SK-N-SH (cell line): Measurements from ENCODE around the gene SEMA4D. TPM values are rescaled to one million over a fixed set of nuclear protein-coding genes. Genes with fewer than 3 reads are reported as not detected.
A peak's percentile ranks its signal among the peaks of the same experiment; 100 is the strongest.

ENCODE experiments used
- CTCF ChIA-PET: fragments of 300-600, 350-600 bp; formaldehyde crosslinking; extraction: SDS; loops from one replicate; lab custom pipeline; 2021; lab: Yijun Ruan, JAX
- POLR2A ChIA-PET: fragments of 350-600 bp; sonication (Branson Sonifier 250); formaldehyde crosslinking; extraction: SDS; loops from one replicate; lab custom pipeline; 2020; ENCODE audit warnings: antibody characterized with exemption, inconsistent platforms; lab: Yijun Ruan, JAX
- DNase-seq: peaks from one replicate; pipeline ENCODE4 v3.0.0; 2012
- H2AFZ ChIP-seq: fragments of 200-600 bp; sonication (generic); 2 replicates; pipeline ENCODE4 v1.8.1; 2016; ENCODE audit warnings: antibody characterized with exemption, mild to moderate bottlenecking, low read depth
- H3F3A ChIP-seq: fragments of 200-600 bp; sonication (generic); replicated peaks from 2 replicates; pipeline ENCODE3; 2016; ENCODE audit warnings: antibody characterized with exemption, mild to moderate bottlenecking; ENCODE audit not compliant: insufficient read depth
- H3K27ac ChIP-seq, 2 experiments: fragments of 200-500 bp in 1 of 2; fragments of 200-600 bp in 1 of 2; sonication (Bioruptor generic) in 1 of 2; sonication (generic), shearing (Covaris generic) in 1 of 2; 2 replicates each; pipeline versions ENCODE4 v1.5.1 to v1.6.1; 2014 to 2016; ENCODE audit warnings: low read depth in 2 of 2, inconsistent platforms in 1 of 2, low read length in 1 of 2, mild to moderate bottlenecking in 1 of 2, mixed read lengths in 1 of 2
- H3K27me3 ChIP-seq: fragments of 200-600 bp; sonication (generic), shearing (Covaris generic); 2 replicates; pipeline ENCODE4 v1.6.1; 2016; ENCODE audit warnings: mixed run types; ENCODE audit not compliant: insufficient read depth
- H3K36me3 ChIP-seq, 2 experiments: fragments of 200-500 bp in 1 of 2; fragments of 200-600 bp in 1 of 2; sonication (Bioruptor generic) in 1 of 2; sonication (generic) in 1 of 2; replicated peaks in 1 of 2; 2 replicates each; pipeline versions ENCODE3 to v1.5.1; 2014 to 2016; ENCODE audit warnings: low read length in 1 of 2, mild to moderate bottlenecking in 1 of 2; ENCODE audit not compliant: insufficient read depth in 2 of 2, control insufficient read depth in 1 of 2
- H3K4me1 ChIP-seq, 2 experiments: fragments of 200-500 bp in 1 of 2; fragments of 200-600 bp in 1 of 2; sonication (Bioruptor generic) in 1 of 2; sonication (generic), shearing (Covaris generic) in 1 of 2; 2 replicates each; pipeline versions ENCODE4 v1.5.1 to v1.6.1; 2014 to 2016; ENCODE audit warnings: low read depth in 1 of 2, low read length in 1 of 2, mixed run types in 1 of 2; ENCODE audit not compliant: insufficient read depth in 2 of 2, control insufficient read depth in 1 of 2
- H3K4me2 ChIP-seq: fragments of 200-600 bp; sonication (generic), shearing (Covaris generic); 2 replicates; pipeline ENCODE4 v1.6.1; 2017; ENCODE audit warnings: mixed run types
- H3K4me3 ChIP-seq, 2 experiments: fragments of 200-500 bp in 1 of 2; fragments of 200-600 bp in 1 of 2; sonication (Bioruptor generic) in 1 of 2; sonication (generic), shearing (Covaris generic) in 1 of 2; 2 replicates each; pipeline versions ENCODE4 v1.5.1 to v1.8.1; 2014 to 2016; ENCODE audit warnings: low read depth in 2 of 2, inconsistent platforms in 1 of 2, low read length in 1 of 2, mild to moderate bottlenecking in 1 of 2, mixed read lengths in 1 of 2, moderate library complexity in 1 of 2
- H3K79me2 ChIP-seq: fragments of 200-600 bp; sonication (generic); 2 replicates; pipeline ENCODE4 v1.8.1; 2017; ENCODE audit warnings: mild to moderate bottlenecking; ENCODE audit not compliant: insufficient read depth
- H3K9ac ChIP-seq: fragments of 200-600 bp; sonication (generic); 2 replicates; pipeline ENCODE4 v1.6.1; 2017; ENCODE audit warnings: mixed run types
- H3K9me2 ChIP-seq: fragments of 200-600 bp; sonication (generic); 2 replicates; pipeline ENCODE4 v1.6.1; 2017; ENCODE audit warnings: mixed run types
- H3K9me3 ChIP-seq: fragments of 200-600 bp; sonication (generic); 2 replicates; pipeline ENCODE4 v1.6.1; 2017; ENCODE audit warnings: mixed run types, mild to moderate bottlenecking, moderate library complexity
- H4K20me1 ChIP-seq: fragments of 200-600 bp; sonication (generic); 2 replicates; pipeline ENCODE4 v1.6.1; 2017; ENCODE audit warnings: mild to moderate bottlenecking, mixed run types; ENCODE audit not compliant: insufficient read depth
- FOXJ3 ChIP-seq: sonication (generic); formaldehyde crosslinking; IDR thresholded peaks from 2 replicates; pipeline ENCODE4 v1.5.1; 2020; ENCODE audit warnings: mild to moderate bottlenecking, missing genetic modification reagents
- JUND ChIP-seq: IDR thresholded peaks from 2 replicates; pipeline ENCODE4 v1.4.0; 2012
- NFIC ChIP-seq: IDR thresholded peaks from 2 replicates; pipeline ENCODE4 v1.4.0; 2012; ENCODE audit warnings: borderline replicate concordance
- NRF1 ChIP-seq: IDR thresholded peaks from 2 replicates; pipeline ENCODE4 v1.6.1; 2012; ENCODE audit warnings: low read depth, mild to moderate bottlenecking, low read length
- POLR2AphosphoS5 ChIP-seq: IDR thresholded peaks from 2 replicates; pipeline ENCODE4 v1.6.1; 2012; ENCODE audit warnings: low read depth, low read length
- RAD21 ChIP-seq: IDR thresholded peaks from 2 replicates; pipeline ENCODE4 v1.6.1; 2012; ENCODE audit warnings: mild to moderate bottlenecking, low read length
- RXRA ChIP-seq: IDR thresholded peaks from 2 replicates; pipeline ENCODE4 v1.4.0; 2012; ENCODE audit warnings: low read depth, mild to moderate bottlenecking, borderline replicate concordance
- TEAD4 ChIP-seq: IDR thresholded peaks from 2 replicates; pipeline ENCODE4 v1.4.0; 2012; ENCODE audit warnings: mild to moderate bottlenecking, borderline replicate concordance; ENCODE audit not compliant: insufficient read depth
- WGBS: methylation state at CpG from one replicate; pipeline ENCODE4 v1.1.6; 2017; ENCODE audit warnings: low lambda C conversion rate; 5-methylcytosine and 5-hydroxymethylcytosine counted together
- polyA plus RNA-seq, 3 experiments: library from polyadenylated mRNA; depleted of rRNA; stranded (reverse); fragments of >200 nt; gene quantifications; 2 replicates each; pipeline ENCODE4 v1.2.3, GENCODE V29; 2012
- TF ChIP-seq, protein P1 (sequence below): IDR thresholded peaks from 2 replicates; pipeline ENCODE4 v1.4.0; 2012; ENCODE audit warnings: low read depth, borderline replicate concordance
- TF ChIP-seq, protein P2 (sequence below): IDR thresholded peaks from 2 replicates; pipeline ENCODE4 v1.6.1; 2012; ENCODE audit warnings: mild to moderate bottlenecking, low read depth, low read length, moderate library complexity

Gene SEMA4D
- polyA plus RNA-seq, 1 of the 3 experiments (the other 2 are of a cell fraction), result 4.8 TPM

DNA sequence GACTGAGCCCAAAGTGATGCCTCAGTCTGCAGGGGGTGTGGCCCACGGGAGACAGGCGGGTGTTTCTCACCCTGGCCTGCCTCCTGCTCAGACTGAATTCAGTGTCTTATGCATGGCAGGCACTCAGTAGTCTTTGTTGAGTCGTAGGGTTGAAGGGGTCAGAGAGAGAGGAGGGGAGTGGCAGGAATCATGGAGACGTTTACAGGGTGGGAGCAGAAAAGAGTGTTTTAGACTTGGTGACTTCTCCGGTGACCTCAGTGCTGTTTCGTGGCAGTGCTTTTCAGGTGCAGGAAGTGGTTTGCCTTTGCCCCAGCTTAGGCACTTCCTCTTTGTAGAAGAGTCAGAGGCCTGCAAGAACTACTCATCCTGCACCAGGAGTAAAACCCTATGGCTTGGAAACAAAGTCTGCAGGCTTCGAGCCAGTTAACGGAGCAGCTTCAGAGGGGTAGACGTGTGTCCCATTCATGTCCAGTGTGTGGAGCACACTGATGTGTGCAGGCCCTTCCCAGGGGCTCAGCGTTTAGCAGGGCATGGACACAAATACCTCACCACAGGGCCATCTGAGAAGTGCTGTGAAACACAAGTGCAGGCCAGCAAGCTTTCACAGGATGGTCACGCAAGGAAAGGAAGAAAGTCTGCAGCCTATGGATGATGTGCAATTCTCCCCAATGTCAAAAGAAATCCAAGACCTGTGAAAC is 24.5 kb upstream of the SEMA4D start:
- Histone ChIP-seq H3K27me3 (no peaks in the 10 kb centered on the region), H3K4me3 (no peak overlapping the region), H3K27ac (no peak overlapping the region), H3K9me2 (no peaks in the 10 kb centered on the region), H2AFZ (peak overlapping the region; percentile 18; the same call in 1 of the 2 replicates), H3K36me3 (no peaks in the 10 kb centered on the region), H3K9ac (no peak overlapping the region), H3K79me2 (no peaks in the 10 kb centered on the region), H3F3A (no peaks in the 10 kb centered on the region), H3K4me1 (no peaks in the 10 kb centered on the region; a peak in 1 of 4 replicates), H4K20me1 (no peaks in the 10 kb centered on the region), H3K4me2 (no peak overlapping the region), H3K9me3 (no peaks in the 10 kb centered on the region)
- CTCF ChIA-PET, result interaction anchor here (0.9 kb wide), 1 partner anchor 11 kb away, joined by 3 read pairs; no protein-coding TSS in a partner anchor
- DNase-seq, result no peak
- WGBS, result 77% methylated on average over 9 of the region's 11 CpGs
- POLR2A ChIA-PET, result no interaction called here
- no peak for TF ChIP-seq NRF1
- TF ChIP-seq FOXJ3 (CRISPR knock-in tag), result no peak
- TF ChIP-seq POLR2AphosphoS5, result no peak
- TF ChIP-seq, protein P1, sequence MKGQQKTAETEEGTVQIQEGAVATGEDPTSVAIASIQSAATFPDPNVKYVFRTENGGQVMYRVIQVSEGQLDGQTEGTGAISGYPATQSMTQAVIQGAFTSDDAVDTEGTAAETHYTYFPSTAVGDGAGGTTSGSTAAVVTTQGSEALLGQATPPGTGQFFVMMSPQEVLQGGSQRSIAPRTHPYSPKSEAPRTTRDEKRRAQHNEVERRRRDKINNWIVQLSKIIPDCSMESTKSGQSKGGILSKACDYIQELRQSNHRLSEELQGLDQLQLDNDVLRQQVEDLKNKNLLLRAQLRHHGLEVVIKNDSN, result no peak
- TF ChIP-seq, protein P2, sequence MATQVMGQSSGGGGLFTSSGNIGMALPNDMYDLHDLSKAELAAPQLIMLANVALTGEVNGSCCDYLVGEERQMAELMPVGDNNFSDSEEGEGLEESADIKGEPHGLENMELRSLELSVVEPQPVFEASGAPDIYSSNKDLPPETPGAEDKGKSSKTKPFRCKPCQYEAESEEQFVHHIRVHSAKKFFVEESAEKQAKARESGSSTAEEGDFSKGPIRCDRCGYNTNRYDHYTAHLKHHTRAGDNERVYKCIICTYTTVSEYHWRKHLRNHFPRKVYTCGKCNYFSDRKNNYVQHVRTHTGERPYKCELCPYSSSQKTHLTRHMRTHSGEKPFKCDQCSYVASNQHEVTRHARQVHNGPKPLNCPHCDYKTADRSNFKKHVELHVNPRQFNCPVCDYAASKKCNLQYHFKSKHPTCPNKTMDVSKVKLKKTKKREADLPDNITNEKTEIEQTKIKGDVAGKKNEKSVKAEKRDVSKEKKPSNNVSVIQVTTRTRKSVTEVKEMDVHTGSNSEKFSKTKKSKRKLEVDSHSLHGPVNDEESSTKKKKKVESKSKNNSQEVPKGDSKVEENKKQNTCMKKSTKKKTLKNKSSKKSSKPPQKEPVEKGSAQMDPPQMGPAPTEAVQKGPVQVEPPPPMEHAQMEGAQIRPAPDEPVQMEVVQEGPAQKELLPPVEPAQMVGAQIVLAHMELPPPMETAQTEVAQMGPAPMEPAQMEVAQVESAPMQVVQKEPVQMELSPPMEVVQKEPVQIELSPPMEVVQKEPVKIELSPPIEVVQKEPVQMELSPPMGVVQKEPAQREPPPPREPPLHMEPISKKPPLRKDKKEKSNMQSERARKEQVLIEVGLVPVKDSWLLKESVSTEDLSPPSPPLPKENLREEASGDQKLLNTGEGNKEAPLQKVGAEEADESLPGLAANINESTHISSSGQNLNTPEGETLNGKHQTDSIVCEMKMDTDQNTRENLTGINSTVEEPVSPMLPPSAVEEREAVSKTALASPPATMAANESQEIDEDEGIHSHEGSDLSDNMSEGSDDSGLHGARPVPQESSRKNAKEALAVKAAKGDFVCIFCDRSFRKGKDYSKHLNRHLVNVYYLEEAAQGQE, result no peak
- TF ChIP-seq TEAD4, result no peak

DNA sequence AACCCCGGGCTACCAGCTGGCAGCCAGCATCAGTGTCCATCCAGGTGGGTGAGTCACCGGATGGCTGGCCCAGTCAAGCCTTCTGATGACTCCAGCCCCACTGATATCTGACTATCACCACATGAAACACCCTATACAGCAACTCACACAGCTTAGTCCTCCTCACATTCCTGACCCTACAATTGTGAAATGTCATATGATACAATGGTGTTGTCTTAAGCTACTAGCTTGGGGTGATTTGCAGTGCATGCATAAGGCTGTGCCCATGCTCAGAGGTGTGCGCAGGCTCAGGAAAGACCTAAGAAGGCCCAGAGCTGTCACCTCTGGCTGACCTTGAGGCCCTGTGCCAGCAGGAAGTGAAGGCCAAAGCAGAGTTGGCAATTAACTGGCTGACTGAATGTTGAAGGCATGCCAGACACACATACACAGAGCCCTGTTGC is 21.5 kb upstream of the SEMA4D start:
- peaks cover 0 to 2% of the 10 kb centered on the region in 2 experiments; a peak in 1 of 4 replicates for H3K4me1 ChIP-seq
- WGBS, result 38% methylated on average over 2 of the region's 3 CpGs
- no peaks in the 10 kb centered on the region for H3K36me3 ChIP-seq
- H3K79me2 ChIP-seq, result no peaks in the 10 kb centered on the region
- no peak overlapping the region for H3K4me2 ChIP-seq
- H3K27me3 ChIP-seq, result no peaks in the 10 kb centered on the region
- H3F3A ChIP-seq, result no peaks in the 10 kb centered on the region
- H4K20me1 ChIP-seq, result no peaks in the 10 kb centered on the region
- H3K9me3 ChIP-seq, result no peaks in the 10 kb centered on the region
- no peak overlapping the region for H2AFZ ChIP-seq
- CTCF ChIA-PET, result interaction anchor here (0.9 to 1.3 kb wide), 2 partner anchors 12 to 30 kb away, joined by 3 to 4 read pairs; no protein-coding TSS in a partner anchor
- H3K9me2 ChIP-seq, result no peaks in the 10 kb centered on the region
- TF ChIP-seq NFIC (0 out of 2 replicates have a peak, but pooled peaks have one; percentile 21), RXRA (0 out of 2 replicates have a peak, but pooled peaks have one; percentile 16), RAD21 (no peak), JUND (no peak)
- H3K4me3 ChIP-seq, result no peak overlapping the region
- no peak for DNase-seq
- POLR2A ChIA-PET, result no interaction called here
- H3K27ac ChIP-seq, result no peak overlapping the region
- H3K9ac ChIP-seq, result no peak overlapping the region
